EL (cell line): ENCODE measurements around the gene VPS26A.

ENCODE experiments used
- DNase-seq: peaks from one replicate; pipeline ENCODE4 v3.0.0-alpha.2; 2016

VPS26A gene

GRCh38 chr10:69123747-69124562 is at the start of gene VPS26A:
TSS of gene VPS26A (plus strand) at chr10:69124178. CDS start at chr10:69124278, 100 bp downstream.
- peak; percentile 99 for DNase-seq

- DNase-seq: no peak
Observed at GRCh38 chr10:69074532-69074931, 49.4 kb upstream of the VPS26A start.

- no peak for DNase-seq
Observed at GRCh38 chr10:69075431-69075830, 48.5 kb upstream of the VPS26A start.

- no peak for DNase-seq
Observed at GRCh38 chr10:69078311-69078710, 45.7 kb upstream of the VPS26A start.

- DNase-seq: no peak
Observed at GRCh38 chr10:69080226-69080625, 43.8 kb upstream of the VPS26A start.

GRCh38 chr10:69086001-69086509 is 37.9 kb upstream of the VPS26A start:
- DNase-seq: no peak

DNA sequence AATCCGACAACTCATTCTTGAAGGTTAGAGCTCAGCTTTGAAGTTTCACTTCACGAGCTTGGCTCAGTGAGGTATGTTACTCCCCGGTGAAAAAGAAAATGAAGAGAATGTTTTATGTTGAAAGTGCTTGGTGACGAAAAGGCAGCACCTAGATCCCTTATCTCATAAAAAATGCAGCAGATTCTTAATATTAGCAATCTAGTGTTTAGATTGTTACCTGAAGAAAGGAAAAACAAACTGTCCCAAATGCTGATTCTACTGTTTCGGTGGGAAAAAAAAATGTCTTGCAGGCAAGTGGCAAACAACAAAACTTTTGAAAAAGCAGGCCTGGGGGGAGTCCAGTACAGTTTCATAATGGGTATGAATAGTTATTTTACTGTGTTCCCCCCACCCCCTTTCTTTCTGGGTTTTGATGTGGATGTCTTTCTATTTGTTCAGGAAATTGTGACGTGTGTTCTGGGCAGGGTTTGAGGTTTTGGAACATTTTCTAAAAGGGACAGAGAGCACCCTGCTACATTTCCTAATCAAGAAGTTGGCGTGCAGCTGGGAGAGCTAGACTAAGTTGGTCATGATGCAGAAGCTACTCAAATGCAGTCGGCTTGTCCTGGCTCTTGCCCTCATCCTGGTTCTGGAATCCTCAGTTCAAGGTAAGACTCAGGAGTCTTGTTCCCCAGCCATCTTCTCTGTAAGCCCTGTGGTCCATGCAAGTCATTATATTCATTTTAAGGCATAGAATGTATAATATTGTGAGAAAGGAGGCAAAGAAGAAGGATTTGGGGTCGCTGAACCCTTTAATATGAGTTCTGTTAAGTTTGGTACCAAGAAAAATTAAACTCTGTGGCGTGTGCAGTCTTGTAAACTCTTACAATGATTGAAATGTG is 36.1 kb upstream of the VPS26A start, which contains the start of gene SRGN:
SRGN (plus strand) TSS at position 514 of the 881 bp plus-strand sequence; CDS start at position 569, 55 bp downstream.
- peak; percentile 87 for DNase-seq

DNA sequence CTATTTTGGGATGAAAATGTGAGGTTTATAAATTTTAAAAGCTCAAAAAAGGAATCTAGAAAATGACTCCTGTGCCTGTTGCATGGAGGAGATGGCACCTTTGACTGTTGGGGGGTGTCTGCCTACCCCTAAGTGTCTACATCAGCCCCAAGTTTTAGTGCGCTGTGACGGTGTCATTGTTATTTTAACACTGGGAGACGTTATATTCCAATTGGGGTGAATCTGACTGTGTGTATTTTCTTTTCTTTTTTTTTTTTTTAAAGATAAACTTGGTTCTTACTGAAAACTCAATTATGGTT is 35.6 kb upstream of the VPS26A start:
- no peak for DNase-seq

GRCh38 chr10:69088801-69089501 is 35.0 kb upstream of the VPS26A start:
- peak; percentile 74 for DNase-seq

DNA sequence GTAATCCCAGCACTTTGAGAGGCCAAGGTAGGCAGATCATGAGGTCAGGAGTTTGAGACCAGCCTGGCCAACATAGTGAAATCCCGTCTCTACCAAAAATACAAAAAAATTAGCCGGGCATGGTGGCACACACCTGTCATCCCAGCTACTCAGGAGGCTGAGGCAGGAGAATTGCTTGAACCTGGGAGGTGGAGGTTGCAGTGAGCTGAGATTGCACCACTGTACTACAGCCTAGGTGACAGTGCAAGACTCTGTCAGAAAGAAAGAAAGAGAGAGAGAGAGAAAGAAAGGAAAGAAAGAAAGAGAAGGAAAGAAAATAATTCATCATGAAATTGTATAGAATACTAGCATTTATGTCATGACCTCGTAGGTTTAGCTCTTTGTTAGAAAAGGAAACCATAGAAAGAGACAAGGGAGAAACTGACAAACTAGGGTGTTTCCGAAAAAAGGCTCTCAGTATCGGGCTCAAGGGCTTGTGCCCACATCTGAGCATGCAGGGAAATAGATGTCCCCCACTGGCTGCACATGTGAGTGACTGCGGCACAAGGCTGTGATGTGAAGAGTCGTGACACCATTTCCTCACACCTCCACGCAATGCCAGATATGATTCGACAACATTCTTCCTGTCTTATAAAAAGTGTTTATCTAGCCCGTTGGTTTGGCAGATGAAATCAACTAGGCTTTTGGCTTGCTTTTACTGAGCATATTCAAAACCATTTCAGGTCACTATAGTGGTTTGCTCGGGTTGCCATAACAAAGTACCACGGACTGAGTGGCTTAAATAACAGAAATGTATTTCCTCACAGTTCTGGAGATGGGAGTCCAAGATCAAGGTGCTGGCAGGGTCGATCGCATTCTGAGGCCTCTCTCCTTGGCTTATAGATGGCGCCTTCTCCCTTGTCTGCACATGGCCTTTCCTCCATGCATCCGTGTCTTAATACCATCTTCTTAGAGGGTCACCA is 34.1 kb upstream of the VPS26A start:
- DNase-seq: peak; percentile 47

GRCh38 chr10:69090685-69091084 is 33.3 kb upstream of the VPS26A start:
- peak; percentile 35 for DNase-seq

GRCh38 chr10:69091143-69091651 is 32.8 kb upstream of the VPS26A start:
- no peak for DNase-seq

DNA sequence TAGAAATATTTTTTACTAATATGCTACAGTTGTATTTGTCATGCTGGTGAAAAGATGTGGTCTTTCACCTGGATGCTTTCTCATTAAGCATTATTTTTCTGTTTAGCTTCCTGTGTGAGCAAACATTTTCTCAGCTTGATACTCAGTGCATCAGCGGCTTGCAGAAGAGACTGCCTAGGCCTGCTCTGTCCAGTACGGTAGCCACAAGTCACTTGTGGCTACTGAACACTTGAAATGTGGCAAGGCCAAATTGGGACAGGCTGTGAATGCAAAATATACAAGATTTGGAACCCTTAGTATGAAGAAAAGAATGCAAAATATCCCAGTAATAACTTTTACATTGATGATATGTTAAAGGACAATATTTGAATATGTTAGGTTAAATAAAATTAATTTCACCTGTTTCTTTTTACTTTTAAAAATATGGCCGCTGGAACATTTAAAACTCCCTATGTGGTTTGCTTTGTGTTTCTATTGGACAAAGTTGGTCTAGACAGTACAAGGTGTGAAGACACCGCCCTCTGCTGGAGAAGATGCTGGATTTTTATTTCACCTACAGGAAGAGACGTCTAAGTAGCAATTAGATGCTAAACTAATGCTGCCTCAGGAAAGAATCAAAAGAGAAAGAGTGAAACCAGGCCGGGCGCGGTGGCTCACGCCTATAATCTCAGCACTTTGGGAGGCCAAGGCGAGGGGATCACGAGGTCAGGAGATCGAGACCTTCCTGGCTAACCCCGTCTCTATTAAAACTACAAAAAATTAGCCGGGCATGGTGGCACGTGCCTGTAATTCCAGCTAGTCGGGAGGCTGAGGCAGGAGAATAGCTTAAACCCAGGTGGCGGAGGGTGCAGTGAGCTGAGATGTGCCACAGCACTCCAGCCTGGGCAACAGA is 30.8 kb upstream of the VPS26A start:
- DNase-seq: peak; percentile 79

- no peak for DNase-seq
Observed at GRCh38 chr10:69093933-69094332, 30.0 kb upstream of the VPS26A start.

- DNase-seq: no peak
Observed at GRCh38 chr10:69096045-69096444, 27.9 kb upstream of the VPS26A start.

DNA sequence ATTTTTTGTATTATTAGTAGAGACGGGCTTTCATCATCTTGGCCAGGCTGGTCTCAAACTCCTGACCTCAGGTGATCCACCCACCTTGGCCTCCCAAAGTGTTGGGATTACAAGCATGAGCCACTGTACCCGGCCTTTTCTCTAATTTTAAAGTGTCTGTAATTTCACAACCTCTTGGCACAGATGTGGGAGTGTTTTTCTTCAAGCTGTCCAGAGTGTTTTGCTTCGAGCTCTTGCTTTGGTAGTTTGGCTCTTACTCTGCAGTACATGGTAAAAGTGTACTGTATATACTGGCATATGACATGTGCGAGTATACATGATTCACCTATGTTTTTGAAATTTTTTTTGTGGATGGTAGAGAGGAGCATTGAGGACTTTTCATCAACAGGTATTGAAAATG is 26.2 kb upstream of the VPS26A start:
- DNase-seq: no peak

GRCh38 chr10:69100136-69100872 is 23.7 kb upstream of the VPS26A start:
- DNase-seq: no peak

DNA sequence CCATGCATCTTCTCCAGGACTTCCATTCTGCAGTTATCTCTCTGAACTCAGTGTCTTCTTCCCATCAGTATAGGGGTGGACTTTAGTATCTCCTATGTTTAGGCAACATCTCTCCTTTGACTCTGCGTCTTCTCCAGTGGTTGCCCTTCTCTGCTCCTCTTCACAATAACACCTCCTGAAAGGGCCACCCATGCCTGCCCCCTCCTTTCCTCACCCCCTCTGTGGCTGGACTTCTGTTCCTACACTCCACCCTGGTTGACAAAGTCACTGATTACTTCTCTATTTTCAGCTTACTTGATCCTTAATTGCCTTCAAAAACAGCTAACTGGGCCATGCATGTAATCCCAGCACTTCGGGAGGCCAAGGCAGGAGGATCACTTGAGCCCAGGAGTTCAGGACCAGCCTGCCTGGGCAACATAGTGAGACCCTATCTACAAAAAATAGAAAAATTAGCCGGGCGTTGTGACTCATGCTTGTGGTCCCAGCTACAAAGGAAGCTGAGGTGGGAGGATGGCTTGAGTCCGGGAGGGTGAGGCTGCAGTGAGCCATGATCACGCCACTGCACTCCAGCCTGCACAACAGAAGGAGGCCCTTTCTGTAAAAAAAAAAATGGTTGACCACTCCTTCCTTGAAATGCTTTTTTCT is 22.4 kb upstream of the VPS26A start:
- DNase-seq: peak; percentile 70

DNA sequence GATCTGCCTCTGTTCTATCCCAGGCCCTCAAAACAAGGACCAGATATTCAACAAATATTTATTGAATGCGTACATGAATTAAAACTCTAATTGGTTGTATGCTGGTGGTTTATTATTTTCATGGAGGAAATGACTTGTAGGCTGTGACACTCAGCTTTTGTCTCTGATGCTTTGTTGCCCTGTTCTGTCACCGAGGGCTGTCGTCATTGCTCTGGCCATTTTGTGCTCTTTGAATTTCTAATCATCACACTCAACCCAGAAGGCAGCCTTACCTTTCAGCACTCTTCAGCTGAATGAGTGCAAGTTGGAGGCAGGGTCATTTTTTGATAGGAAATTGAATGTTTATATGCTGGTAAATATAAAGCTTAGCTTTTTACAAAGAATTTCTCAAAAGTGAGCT is 21.5 kb upstream of the VPS26A start:
- no peak for DNase-seq
